ENCODE measurements around the gene OR13C4.

GRCh38 chr9:104564358-104564757 is 37.3 kb upstream of the OR13C4 start:
- TF ChIP-seq CTCF (conservative IDR thresholded peaks at IDR 0.05 in 1 of 2, IDR thresholded peaks at IDR 0.05 in 1 of 2; ENCODE audit: extremely low read depth in 1 of 2, insufficient read depth in 1 of 2, low read depth in 1 of 2, low read length in 2 of 2) (no peak), EZH2 (IDR thresholded peaks at IDR 0.05; ENCODE audit: borderline replicate concordance, low read length) (no peak)
